Measurements from ENCODE around the gene ZNF571. TPM values are rescaled to one million over a fixed set of nuclear protein-coding genes. Genes with fewer than 3 reads are reported as not detected.
A peak's percentile ranks its signal among the peaks of the same experiment; 100 is the strongest.

Gene ZNF571
- total and polyA plus RNA-seq, 2 donors from 2014 or later = 4.0 to 8.1 TPM

- peak overlapping the region in 1 of 3 donors; percentile 23 for H3K4me3 ChIP-seq (ENCODE audit: low read length in 3 of 3)
- peaks cover 11 to 36% (median 16%) of the 10 kb centered on the region in 3 donors for H3K36me3 ChIP-seq (ENCODE audit: control insufficient read depth in 2 of 3, insufficient read depth in 3 of 3, low read length in 3 of 3)
- FAIRE-seq (no peak), DNase-seq (no peak)
- H3K9me3 ChIP-seq (ENCODE audit: control insufficient read depth in 2 of 3, insufficient read depth in 1 of 3, low read length in 3 of 3) = peaks cover 9 to 91% (median 79%) of the 10 kb centered on the region in 3 donors
- intact Hi-C loops (cut with DNase I) = no loop called here
- H3K9ac ChIP-seq (ENCODE audit: low read length in 3 of 3) = no peak overlapping the region
- no peaks in the 10 kb centered on the region for H3K27me3 ChIP-seq (ENCODE audit: control insufficient read depth, insufficient read depth, low read length)
- H3K27ac ChIP-seq (ENCODE audit: low read depth in 2 of 2, low read length in 2 of 2) = no peak overlapping the region
- no peak for TF ChIP-seq CTCF (IDR thresholded peaks at IDR 0.05; ENCODE audit: borderline replicate concordance, extremely low read depth, insufficient read depth)
- H3K4me1 ChIP-seq (ENCODE audit: control insufficient read depth in 2 of 3, insufficient read depth in 2 of 3, low read depth in 1 of 3, low read length in 3 of 3) = no peaks in the 10 kb centered on the region
Observed at GRCh38 chr19:37564624-37565369, 29.8 kb downstream of the ZNF571 start.

GRCh38 chr19:37563518-37563917 is 31.1 kb downstream of the ZNF571 start:
- H3K27ac ChIP-seq (ENCODE audit: low read depth in 2 of 2, low read length in 2 of 2) = no peak overlapping the region
- DNase-seq = no peak
- no peak overlapping the region for H3K4me3 ChIP-seq (ENCODE audit: low read length in 3 of 3)
- peaks cover 11 to 91% (median 86%) of the 10 kb centered on the region in 3 donors for H3K9me3 ChIP-seq (ENCODE audit: control insufficient read depth in 2 of 3, insufficient read depth in 1 of 3, low read length in 3 of 3)
- FAIRE-seq = no peak
- peaks cover 11 to 36% (median 13%) of the 10 kb centered on the region in 3 donors for H3K36me3 ChIP-seq (ENCODE audit: control insufficient read depth in 2 of 3, insufficient read depth in 3 of 3, low read length in 3 of 3)
- no peaks in the 10 kb centered on the region for H3K27me3 ChIP-seq (ENCODE audit: control insufficient read depth, insufficient read depth, low read length)
- intact Hi-C loops (cut with DNase I) = no loop called here
- no peak overlapping the region for H3K9ac ChIP-seq (ENCODE audit: low read length in 3 of 3)
- no peak for TF ChIP-seq CTCF (IDR thresholded peaks at IDR 0.05; ENCODE audit: borderline replicate concordance, extremely low read depth, insufficient read depth)
- H3K4me1 ChIP-seq (ENCODE audit: control insufficient read depth in 2 of 3, insufficient read depth in 2 of 3, low read depth in 1 of 3, low read length in 3 of 3) = no peaks in the 10 kb centered on the region

- no peak for TF ChIP-seq CTCF (IDR thresholded peaks at IDR 0.05; ENCODE audit: borderline replicate concordance, extremely low read depth, insufficient read depth)
- H3K9me3 ChIP-seq (ENCODE audit: control insufficient read depth in 2 of 3, insufficient read depth in 1 of 3, low read length in 3 of 3) = peaks cover 5 to 86% (median 42%) of the 10 kb centered on the region in 3 donors
- DNase-seq (peak in 4 of 5 donors; percentile 90 to 94 (median 92)), FAIRE-seq (no peak)
- peak overlapping the region; percentile 12 to 80 (median 25) for H3K4me3 ChIP-seq (ENCODE audit: low read length in 3 of 3)
- no peaks in the 10 kb centered on the region for H3K36me3 ChIP-seq (ENCODE audit: control insufficient read depth in 2 of 3, insufficient read depth in 3 of 3, low read length in 3 of 3)
- no peak overlapping the region for H3K27ac ChIP-seq (ENCODE audit: low read depth in 2 of 2, low read length in 2 of 2)
- intact Hi-C loops (cut with DNase I) = no loop called here
- no peaks in the 10 kb centered on the region for H3K4me1 ChIP-seq (ENCODE audit: control insufficient read depth in 2 of 3, insufficient read depth in 2 of 3, low read depth in 1 of 3, low read length in 3 of 3)
- no peaks in the 10 kb centered on the region for H3K27me3 ChIP-seq (ENCODE audit: control insufficient read depth, insufficient read depth, low read length)
- peak overlapping the region in 1 of 3 donors; percentile 75 for H3K9ac ChIP-seq (ENCODE audit: low read length in 3 of 3)
Observed at GRCh38 chr19:37551129-37551993, 43.2 kb downstream of the ZNF571 start.

All from kidney (tissue), 14 donors.